GM21360 (cell line): ENCODE results near the gene FNIP2.

Source experiments
- ATAC-seq: cut with Tn5 transposase; IDR thresholded peaks from one replicate; pipeline ENCODE4 v1.9.1; 2021; ENCODE audit warnings: mild to moderate bottlenecking, moderate library complexity; ENCODE audit not compliant: unreplicated experiment

The FNIP2 gene

DNA sequence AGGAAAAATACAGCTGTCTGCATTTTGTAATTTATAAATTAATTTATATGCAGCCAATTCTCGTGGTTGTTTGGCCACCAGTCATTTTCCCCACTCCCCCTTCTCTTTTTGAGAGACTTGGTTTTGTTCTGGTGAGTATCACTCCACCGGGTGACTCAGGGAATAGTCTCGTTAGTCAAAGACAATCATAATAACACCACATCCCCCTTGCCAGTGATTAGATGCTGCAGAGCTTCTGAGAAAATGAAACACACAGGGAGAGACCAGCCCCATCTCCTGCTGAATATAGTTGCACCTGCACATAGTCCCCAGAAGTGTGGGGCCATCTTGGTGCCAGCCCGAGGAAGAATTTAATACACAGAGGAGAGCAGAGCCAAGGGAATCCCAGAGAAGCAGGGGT, 8.0 kb upstream of the FNIP2 start:
- no peak for ATAC-seq

DNA sequence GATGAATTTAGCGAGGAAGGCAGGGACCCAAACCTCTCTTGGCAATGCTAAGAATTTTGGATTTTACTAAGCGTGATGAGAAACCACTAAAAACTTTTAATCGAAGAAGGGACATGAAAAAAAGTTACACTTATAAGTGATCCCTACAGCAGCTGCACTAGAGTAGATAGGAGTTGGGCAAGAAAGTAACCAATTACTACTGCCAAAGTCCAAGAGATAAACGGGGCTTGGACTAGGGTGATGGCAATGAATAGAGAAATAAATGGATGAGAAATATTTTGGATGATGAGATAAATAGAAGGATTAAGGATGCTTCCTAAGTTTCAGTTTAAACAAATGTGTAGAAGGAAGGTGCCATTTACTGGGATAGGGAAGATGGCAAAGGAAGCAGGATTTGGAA, 6.3 kb upstream of the FNIP2 start:
- ATAC-seq, result no peak

- ATAC-seq, result no peak
Measured at GRCh38 chr4:158763462-158763861, 5.4 kb upstream of the FNIP2 start.

- no peak for ATAC-seq
Measured at GRCh38 chr4:158766434-158767044, 2.3 kb upstream of the FNIP2 start.

DNA sequence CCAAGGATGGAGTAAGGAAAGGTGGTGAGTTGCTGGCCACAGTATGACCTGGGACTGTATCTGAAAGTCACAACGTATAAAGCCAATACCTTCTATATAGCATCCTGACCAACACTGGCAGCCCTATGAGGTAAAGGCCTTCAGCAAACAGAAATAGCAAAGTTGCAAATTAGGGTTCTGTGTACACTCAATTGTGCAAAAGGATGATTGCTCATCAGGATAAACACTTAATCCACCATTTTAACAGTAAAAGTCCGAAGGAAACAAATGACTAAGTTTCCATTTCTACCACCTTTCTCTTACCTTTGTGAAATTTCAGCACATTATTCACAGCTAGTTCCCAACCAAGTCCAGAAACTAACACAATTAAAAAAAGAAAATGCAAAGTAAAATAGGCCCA, 1.4 kb upstream of the FNIP2 start:
- ATAC-seq, result no peak

GRCh38 chr4:158769175-158769921, 522 bp downstream of the FNIP2 start:
- peak; percentile 17 for ATAC-seq

GRCh38 chr4:158770671-158771070, 1.8 kb downstream of the FNIP2 start:
- no peak for ATAC-seq

GRCh38 chr4:158771776-158772175, 3.0 kb downstream of the FNIP2 start:
- ATAC-seq, result no peak

DNA sequence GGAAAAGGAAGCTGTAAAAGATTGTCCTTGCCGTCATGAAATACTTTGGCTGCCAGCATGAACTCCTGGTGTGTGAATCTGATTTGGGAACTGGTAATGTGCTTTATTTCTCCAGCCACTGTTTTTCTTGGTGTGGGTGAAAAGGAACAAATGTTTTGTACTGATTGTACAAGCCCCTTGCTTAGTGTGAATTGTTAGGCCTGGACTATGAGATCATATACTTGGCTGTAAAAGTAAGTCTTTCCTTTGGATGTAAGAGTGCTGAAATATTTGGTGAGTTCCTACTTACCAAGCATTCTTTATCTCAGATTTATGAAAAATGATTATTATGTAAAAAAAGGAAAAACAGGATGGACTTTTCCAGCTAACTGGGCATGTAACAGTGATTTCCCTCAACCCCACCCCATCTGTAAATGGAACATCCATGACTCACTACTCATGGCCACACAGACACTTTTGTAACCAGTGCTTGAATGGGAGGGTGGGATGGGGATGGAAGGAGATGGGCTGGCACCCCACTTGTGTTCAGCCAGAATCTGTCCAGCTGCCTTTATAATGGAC, 6.3 kb downstream of the FNIP2 start:
- ATAC-seq, result no peak

DNA sequence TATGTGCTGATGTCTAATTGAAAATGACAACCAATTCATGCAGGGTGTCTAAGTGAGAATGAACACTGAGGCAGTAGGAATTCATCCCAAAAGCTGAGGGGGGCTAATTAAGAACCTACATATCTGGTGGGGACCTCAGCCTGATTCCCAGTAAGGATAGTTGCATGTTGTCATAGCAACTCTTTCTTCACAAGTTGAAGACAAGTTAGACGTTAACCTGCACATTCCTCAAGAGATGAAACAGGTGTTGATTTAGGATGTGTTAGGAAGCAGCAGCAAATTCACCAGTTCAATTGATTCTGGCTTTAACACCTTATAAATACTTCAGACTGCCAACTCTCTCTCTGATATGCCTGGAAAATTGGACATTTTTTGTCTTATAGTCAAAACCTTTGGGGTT, 7.3 kb downstream of the FNIP2 start:
- no peak for ATAC-seq

DNA sequence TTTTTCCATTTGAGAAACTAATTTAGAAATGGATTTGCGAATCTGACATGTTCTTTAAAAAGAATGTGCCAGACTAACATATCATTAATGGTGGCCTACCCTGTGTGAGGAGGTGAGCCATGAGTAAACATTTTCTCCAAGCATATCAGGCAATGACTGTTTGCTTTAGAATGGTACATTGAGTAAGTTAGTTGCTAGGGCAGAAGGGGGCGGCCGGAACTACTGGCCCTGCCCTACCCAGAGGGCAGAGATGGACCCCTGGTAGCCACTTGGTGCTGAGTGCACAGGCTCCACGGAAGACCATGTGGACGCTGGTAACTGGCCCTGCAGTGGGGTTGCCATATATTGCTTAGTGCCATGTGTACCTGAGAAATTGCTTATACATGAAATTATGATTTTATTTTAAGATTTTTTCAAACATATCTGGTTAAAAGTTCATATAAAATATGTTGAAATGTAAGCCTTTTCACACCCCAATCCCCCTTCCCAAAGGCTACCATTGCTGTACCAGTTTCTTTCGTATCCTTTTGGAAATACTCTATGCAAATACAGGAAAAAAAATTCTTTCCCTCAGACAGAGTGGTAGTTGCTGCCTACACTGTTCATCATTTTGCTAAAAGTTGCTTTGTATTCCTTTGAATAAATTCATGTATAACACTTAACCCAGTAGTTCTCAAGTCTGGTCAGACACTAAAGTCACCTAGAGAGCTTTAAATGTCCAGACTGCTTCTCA, 8.8 kb downstream of the FNIP2 start:
- no peak for ATAC-seq

DNA sequence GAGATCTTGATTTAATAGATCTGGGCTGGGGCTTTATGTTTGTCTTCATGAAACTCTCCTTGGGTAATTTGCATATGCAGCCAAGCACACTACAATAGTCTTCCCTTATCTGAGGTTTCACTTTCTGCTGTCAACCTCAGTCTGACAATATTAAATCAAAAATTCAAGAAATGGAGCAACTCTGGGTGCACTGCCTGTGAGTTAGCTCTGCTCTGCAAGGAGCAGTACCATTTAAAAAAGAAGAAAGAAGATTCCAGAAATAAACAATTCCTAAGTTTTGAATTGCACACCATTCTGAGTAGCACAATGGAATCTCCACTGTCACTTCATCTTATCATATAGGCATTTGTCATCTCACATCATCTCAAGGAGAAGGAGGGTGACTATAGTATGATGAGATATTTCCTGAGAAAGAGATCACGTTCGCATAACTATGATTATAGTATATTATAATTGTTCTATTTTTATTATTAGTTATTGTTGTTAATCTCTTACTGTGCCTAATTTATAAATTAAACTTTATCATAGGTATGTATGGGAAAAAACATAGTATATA, 9.4 kb downstream of the FNIP2 start:
- peak; percentile 99 for ATAC-seq

DNA sequence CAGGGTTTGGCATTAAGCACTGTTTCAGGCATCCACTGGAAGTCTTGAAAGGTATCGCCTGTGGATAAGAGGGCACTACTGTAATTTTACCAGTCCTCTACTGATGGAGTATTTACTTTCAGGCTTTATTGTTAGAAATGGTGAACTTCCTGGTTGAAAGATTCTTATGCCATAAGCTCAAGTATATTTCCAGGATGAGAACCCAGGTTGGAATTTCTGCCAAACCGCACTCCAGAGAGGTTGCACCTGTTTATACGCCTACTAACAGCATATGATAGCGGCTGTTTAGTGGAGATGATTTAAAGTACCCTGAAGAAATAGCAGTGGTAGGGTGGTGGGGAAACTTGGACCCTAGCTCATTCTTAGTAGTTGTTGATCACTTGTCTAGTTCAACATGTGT, 9.9 kb downstream of the FNIP2 start:
- no peak for ATAC-seq

- ATAC-seq, result no peak
Measured at GRCh38 chr4:158781963-158782362, 13.1 kb downstream of the FNIP2 start.

GRCh38 chr4:158782551-158783360, 13.9 kb downstream of the FNIP2 start:
- no peak for ATAC-seq

- ATAC-seq, result no peak
Measured at GRCh38 chr4:158783785-158784184, 15.0 kb downstream of the FNIP2 start.

GRCh38 chr4:158785718-158786117, 16.9 kb downstream of the FNIP2 start:
- no peak for ATAC-seq

GRCh38 chr4:158786121-158786601, 17.3 kb downstream of the FNIP2 start:
- ATAC-seq, result no peak

GRCh38 chr4:158786955-158787354, 18.1 kb downstream of the FNIP2 start:
- no peak for ATAC-seq

GRCh38 chr4:158787709-158788475, 19.1 kb downstream of the FNIP2 start:
- ATAC-seq, result no peak
